OCI-LY3 (cell line): ENCODE results near the gene NUP35.

Experiments
- EZH2phosphoT487 ChIP-seq: fragments of 200-600 bp; shearing (Covaris generic); IDR thresholded peaks from 2 replicates; pipeline ENCODE4 v1.6.1; 2018; ENCODE audit warnings: antibody characterized with exemption, mixed run types, low read depth
- TF ChIP-seq, protein P1 (sequence below): fragments of 200-600, 300-600 bp; sonication (generic); IDR thresholded peaks from 2 replicates; pipeline ENCODE4 v1.5.1; 2014; ENCODE audit warnings: antibody characterized with exemption, low read length, low read depth

DNA sequence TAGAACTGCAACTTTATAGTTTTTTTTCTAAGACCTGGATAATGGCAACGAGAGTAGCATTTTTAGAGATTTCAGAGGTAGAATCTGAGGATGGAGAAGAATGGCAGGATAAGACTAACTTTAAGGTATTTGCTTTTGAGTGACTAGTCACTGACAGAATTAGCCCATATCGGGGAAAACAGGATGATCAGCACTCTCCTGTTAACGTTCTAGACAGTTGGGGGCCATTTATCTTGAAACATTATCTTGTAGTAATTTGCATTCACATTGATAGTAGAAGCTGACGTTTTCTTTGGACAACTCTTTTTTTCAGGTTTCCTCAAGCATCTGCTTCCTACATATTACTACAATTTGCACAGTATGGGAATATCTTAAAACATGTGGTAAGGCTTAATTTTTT is 32.9 kb downstream of the NUP35 start:
- TF ChIP-seq, protein P1, sequence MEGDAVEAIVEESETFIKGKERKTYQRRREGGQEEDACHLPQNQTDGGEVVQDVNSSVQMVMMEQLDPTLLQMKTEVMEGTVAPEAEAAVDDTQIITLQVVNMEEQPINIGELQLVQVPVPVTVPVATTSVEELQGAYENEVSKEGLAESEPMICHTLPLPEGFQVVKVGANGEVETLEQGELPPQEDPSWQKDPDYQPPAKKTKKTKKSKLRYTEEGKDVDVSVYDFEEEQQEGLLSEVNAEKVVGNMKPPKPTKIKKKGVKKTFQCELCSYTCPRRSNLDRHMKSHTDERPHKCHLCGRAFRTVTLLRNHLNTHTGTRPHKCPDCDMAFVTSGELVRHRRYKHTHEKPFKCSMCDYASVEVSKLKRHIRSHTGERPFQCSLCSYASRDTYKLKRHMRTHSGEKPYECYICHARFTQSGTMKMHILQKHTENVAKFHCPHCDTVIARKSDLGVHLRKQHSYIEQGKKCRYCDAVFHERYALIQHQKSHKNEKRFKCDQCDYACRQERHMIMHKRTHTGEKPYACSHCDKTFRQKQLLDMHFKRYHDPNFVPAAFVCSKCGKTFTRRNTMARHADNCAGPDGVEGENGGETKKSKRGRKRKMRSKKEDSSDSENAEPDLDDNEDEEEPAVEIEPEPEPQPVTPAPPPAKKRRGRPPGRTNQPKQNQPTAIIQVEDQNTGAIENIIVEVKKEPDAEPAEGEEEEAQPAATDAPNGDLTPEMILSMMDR = no peak
- no peak for TF ChIP-seq EZH2phosphoT487
